ENCODE results near the gene DUSP28.

GRCh38 chr2:240578110-240578450, 17.9 kb downstream of the DUSP28 start:
- TF ChIP-seq FOXK2 (IDR thresholded peaks at IDR 0.05) = no peak
- no peak for TF ChIP-seq ARNT (IDR thresholded peaks at IDR 0.05)
- no peak for TF ChIP-seq BHLHE40 (IDR thresholded peaks at IDR 0.05; ENCODE audit: borderline replicate concordance)
- no peak for TF ChIP-seq FOXM1 (IDR thresholded peaks at IDR 0.05; ENCODE audit: borderline replicate concordance)
- TF ChIP-seq SUZ12 (IDR thresholded peaks at IDR 0.05) = no peak
- TF ChIP-seq ELF4 (IDR thresholded peaks at IDR 0.05) = no peak

All from HEK293T (cell line).